ENCODE data around the gene PTAFR.

PTAFR gene

DNA sequence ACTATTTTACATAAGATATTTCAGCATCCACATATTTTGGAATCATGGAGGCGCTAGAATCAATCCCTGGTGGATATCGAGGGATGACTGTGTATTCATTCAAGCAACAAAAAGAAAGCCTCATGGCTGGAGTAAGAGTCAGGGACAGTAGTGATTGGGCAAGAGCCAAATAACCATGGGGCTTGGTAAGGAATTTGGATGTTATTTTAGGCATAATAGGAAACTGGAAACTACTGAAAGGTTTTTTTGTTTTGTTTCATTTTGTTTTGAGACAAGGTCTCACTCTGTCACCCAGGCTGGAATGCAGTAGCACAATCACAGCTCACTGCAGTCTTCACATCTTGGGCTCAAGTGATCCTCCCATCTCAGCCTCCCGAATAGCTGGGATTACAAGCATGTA is 54.3 kb downstream of the PTAFR start:
- DNase-seq (ENCODE audit: low spot score) = no peak

- DNase-seq (ENCODE audit: low spot score) = no peak
Measured at GRCh38 chr1:28119556-28119955, 56.9 kb downstream of the PTAFR start.

GRCh38 chr1:28118640-28119307 is 57.7 kb downstream of the PTAFR start:
- DNase-seq (ENCODE audit: low spot score) = no peak

DNA sequence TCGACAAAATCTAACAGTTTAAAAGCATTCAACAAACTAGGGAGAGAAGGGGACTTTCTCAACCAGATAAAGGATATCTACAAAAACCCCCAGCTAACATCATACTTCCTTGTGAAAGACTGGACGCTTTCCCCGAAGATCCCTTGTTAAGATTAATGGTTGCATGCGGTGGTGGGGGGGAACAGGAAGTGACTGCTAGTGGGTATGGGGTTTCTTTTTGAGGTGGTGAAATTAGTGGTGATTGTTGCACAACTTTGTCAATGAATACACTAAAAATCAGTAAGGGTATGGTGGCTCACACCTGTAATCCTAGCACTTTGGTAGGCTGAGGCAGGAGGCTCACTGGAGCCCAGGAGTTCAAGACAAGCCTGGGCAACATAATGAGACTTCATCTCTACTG is 61.2 kb downstream of the PTAFR start:
- DNase-seq (ENCODE audit: low spot score) = peak; percentile 54

DNA sequence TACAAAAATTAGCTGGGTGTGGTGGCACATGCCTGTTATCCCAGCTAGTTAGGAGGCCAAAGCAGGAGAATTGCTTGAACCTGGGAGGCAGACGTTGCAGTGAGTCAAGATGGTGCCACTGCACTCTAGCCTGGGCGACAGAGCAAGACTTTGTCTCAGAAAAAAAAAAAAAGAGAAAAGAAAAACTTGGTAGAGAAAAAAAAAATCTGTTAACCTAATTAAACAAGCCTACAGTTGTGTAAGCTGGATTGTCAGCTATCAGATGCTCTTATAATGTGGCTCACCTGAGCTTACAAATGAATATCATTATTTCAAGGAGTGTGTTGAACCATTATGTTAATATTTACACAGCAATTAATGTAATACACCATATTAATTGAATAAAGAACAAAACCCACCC is 61.6 kb downstream of the PTAFR start:
- DNase-seq (ENCODE audit: low spot score) = no peak

DNA sequence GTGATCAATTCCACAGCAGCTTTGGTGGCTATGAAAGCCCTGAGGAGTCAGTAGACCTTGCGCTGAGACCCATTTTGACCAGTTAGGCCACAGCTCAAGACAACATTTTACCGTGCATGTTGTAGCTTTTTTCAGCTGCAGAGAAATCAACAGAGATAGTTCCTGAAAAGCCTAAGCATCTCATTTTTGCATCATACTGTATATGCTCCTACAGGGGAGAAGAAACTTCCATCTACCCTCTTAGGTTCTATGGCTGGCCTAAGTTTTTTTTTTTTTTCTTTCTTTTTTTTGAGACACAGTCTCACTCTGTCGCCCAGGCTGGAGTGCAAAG is 63.3 kb downstream of the PTAFR start:
- no peak for DNase-seq (ENCODE audit: low spot score)

DNA sequence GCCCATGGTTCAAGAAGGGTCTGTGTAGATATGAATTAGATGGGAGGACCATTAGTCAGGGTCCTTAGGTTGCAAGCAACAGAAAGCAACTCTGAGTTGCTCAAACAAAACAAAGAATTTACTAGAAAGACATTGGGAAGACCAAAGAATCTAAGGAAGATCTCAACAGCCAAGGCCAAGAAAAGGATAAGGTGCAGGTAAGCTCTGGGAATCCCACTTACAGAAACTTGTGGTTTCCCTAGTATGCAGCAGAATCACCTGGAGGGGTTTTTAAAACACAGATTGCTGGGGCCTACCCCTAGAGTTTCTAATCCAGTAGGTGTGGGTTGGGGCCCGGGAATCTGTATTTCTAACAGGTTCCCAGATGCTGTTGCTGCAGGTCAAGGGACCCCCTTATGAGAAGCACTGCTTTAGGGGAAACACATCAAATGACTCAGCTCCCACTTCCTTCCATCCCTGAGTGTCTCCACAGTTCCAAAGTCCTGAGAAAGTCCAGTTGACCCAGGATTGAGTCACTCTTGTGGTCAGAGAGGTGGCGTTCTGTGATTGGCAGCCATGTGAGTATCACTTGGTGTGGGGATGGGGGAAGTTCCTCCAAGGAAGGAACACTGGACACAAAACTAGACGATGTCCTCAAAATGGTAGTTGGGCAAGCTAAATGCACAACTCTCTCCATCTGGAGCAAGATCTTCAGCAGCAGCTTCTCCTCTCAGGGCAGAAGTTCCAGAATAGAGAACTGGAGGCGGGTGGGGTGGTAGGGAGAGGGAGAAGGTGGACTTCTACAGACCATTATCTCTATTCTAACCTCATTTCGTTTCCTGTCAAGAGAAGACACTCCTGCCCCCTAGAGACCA is 63.9 kb downstream of the PTAFR start:
- DNase-seq (ENCODE audit: low spot score) = peak; percentile 61

DNA sequence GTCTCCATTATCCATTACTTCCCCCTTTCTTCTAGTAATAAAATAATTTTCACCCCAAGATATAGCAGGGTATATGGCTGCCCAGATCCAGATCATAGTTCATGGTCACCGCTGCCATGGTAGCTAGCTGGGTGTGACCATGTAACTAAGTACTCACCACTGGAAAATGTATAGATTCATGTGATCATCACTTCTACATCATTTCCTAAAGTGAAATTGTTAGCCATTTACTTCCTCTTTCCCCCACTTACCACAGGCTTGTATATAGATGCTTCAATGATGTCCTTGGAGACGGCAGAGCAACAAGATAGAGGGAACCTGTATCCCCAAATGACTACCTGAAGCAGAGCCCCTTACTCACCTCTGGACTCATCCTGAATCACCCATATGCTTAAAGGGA is 65.3 kb downstream of the PTAFR start:
- no peak for DNase-seq (ENCODE audit: low spot score)

GRCh38 chr1:28110555-28110954 is 65.9 kb downstream of the PTAFR start:
- DNase-seq (ENCODE audit: low spot score) = no peak

- DNase-seq (ENCODE audit: low spot score) = no peak
Measured at GRCh38 chr1:28109639-28110038, 66.9 kb downstream of the PTAFR start.

GRCh38 chr1:28108001-28108400 is 68.5 kb downstream of the PTAFR start:
- no peak for DNase-seq (ENCODE audit: low spot score)

GRCh38 chr1:28104866-28105467 is 71.5 kb downstream of the PTAFR start:
- DNase-seq (ENCODE audit: low spot score) = peak; percentile 96

GRCh38 chr1:28102189-28102588 is 74.3 kb downstream of the PTAFR start:
- no peak for DNase-seq (ENCODE audit: low spot score)

GRCh38 chr1:28099050-28099769 is 77.3 kb downstream of the PTAFR start:
- no peak for DNase-seq (ENCODE audit: low spot score)

All from pons (tissue), 1 donor.